ENCODE results near the gene NECTIN3. TPM values are rescaled to one million over a fixed set of nuclear protein-coding genes. Genes with fewer than 3 reads are reported as not detected.

NECTIN3 gene
- polyA plus RNA-seq, 3 donors = not detected

- H3K4me3 ChIP-seq (replicated peaks in 1 of 3; ENCODE audit: low read depth in 2 of 3, low read length in 3 of 3) = no peak overlapping the region
- no peaks in the 10 kb centered on the region for H4K20me1 ChIP-seq (ENCODE audit: insufficient read depth, low read length)
- H3K4me1 ChIP-seq (ENCODE audit: control insufficient read depth in 1 of 2, insufficient read depth in 2 of 2, low read length in 2 of 2) = no peaks in the 10 kb centered on the region
- no peak for TF ChIP-seq CTCF (IDR thresholded peaks at IDR 0.05)
- H3K27me3 Mint-ChIP-seq (ENCODE audit: low read depth in 3 of 3) = no peaks in the 10 kb centered on the region
- intact Hi-C loops (cut with micrococcal nuclease) = no loop called here
- no peaks in the 10 kb centered on the region for H3K36me3 Mint-ChIP-seq
- no peaks in the 10 kb centered on the region for H3K9me3 Mint-ChIP-seq
- H3K9me3 ChIP-seq (replicated peaks in 1 of 2; ENCODE audit: control insufficient read depth in 1 of 2, insufficient read depth in 1 of 2, low read length in 2 of 2) = no peaks in the 10 kb centered on the region
- H3K36me3 ChIP-seq (replicated peaks in 1 of 2; ENCODE audit: control insufficient read depth in 1 of 2, insufficient read depth in 2 of 2, low read length in 2 of 2) = no peaks in the 10 kb centered on the region
- H3K27ac Mint-ChIP-seq = no peak overlapping the region
- no peak overlapping the region for H3K27ac ChIP-seq (ENCODE audit: low read depth in 1 of 2, low read length in 2 of 2)
- no peak overlapping the region for H3K9ac ChIP-seq (ENCODE audit: insufficient read depth, low read length, poor library complexity, severe bottlenecking)
- H3K79me2 ChIP-seq (ENCODE audit: insufficient read depth, low read length) = no peaks in the 10 kb centered on the region
- H3K27me3 ChIP-seq (ENCODE audit: control insufficient read depth in 2 of 2, insufficient read depth in 2 of 2, low read length in 2 of 2) = no peaks in the 10 kb centered on the region
- no peak overlapping the region for H3K4me3 Mint-ChIP-seq
- no peak overlapping the region for H2AFZ ChIP-seq (ENCODE audit: insufficient read depth, low read depth, low read length, poor library complexity, severe bottlenecking)
- H3K4me1 Mint-ChIP-seq = no peaks in the 10 kb centered on the region
- WGBS (ENCODE audit: insufficient coverage) = no CpG with 5 or more reads among the region's 1 CpG
- no peak overlapping the region for H3K4me2 ChIP-seq (replicated peaks; ENCODE audit: extremely low read depth, low read length, poor library complexity, severe bottlenecking)
- no peak for DNase-seq
Observed at GRCh38 chr3:111173906-111174305, 102.3 kb downstream of the NECTIN3 start.

GRCh38 chr3:111190518-111190917 is 118.9 kb downstream of the NECTIN3 start:
- H4K20me1 ChIP-seq (ENCODE audit: insufficient read depth, low read length) = no peaks in the 10 kb centered on the region
- Mint-ChIP-seq H3K27me3 (ENCODE audit: low read depth in 3 of 3) (peaks cover 0 to 2% (median 0%) of the 10 kb centered on the region in 3 donors), H3K9me3 (peaks cover 0 to 3% (median 0%) of the 10 kb centered on the region in 7 donors), H3K4me1 (no peaks in the 10 kb centered on the region), H3K4me3 (no peak overlapping the region), H3K27ac (no peak overlapping the region), H3K36me3 (no peaks in the 10 kb centered on the region)
- H3K9me3 ChIP-seq (replicated peaks in 1 of 2; ENCODE audit: control insufficient read depth in 1 of 2, insufficient read depth in 1 of 2, low read length in 2 of 2) = no peaks in the 10 kb centered on the region
- no peak overlapping the region for H3K4me2 ChIP-seq (replicated peaks; ENCODE audit: extremely low read depth, low read length, poor library complexity, severe bottlenecking)
- no peaks in the 10 kb centered on the region for H3K36me3 ChIP-seq (replicated peaks in 1 of 2; ENCODE audit: control insufficient read depth in 1 of 2, insufficient read depth in 2 of 2, low read length in 2 of 2)
- no CpG with 5 or more reads among the region's 2 CpGs for WGBS (ENCODE audit: insufficient coverage)
- intact Hi-C loops (cut with micrococcal nuclease) = no loop called here
- no peak overlapping the region for H3K9ac ChIP-seq (ENCODE audit: insufficient read depth, low read length, poor library complexity, severe bottlenecking)
- no peak overlapping the region for H3K4me3 ChIP-seq (replicated peaks in 1 of 3; ENCODE audit: low read depth in 2 of 3, low read length in 3 of 3)
- DNase-seq = no peak
- no peaks in the 10 kb centered on the region for H3K79me2 ChIP-seq (ENCODE audit: insufficient read depth, low read length)
- no peak for TF ChIP-seq CTCF (IDR thresholded peaks at IDR 0.05)
- no peaks in the 10 kb centered on the region for H3K4me1 ChIP-seq (ENCODE audit: control insufficient read depth in 1 of 2, insufficient read depth in 2 of 2, low read length in 2 of 2)
- H3K27me3 ChIP-seq (ENCODE audit: control insufficient read depth in 2 of 2, insufficient read depth in 2 of 2, low read length in 2 of 2) = no peaks in the 10 kb centered on the region
- H2AFZ ChIP-seq (ENCODE audit: insufficient read depth, low read depth, low read length, poor library complexity, severe bottlenecking) = no peak overlapping the region
- no peak overlapping the region for H3K27ac ChIP-seq (ENCODE audit: low read depth in 1 of 2, low read length in 2 of 2)

Measured in CD14-positive monocyte (primary cell).